CD4-positive, CD25-positive, alpha-beta regulatory T cell (primary cell): ENCODE data around the gene UGT1A8. TPM values are rescaled to one million over a fixed set of nuclear protein-coding genes. Genes with fewer than 3 reads are reported as not detected.
"Not testable (repeated sequence)": the region's sequence is repeated elsewhere in the genome, so short reads cannot be mapped to it uniquely, and the experiment has no call there.

ENCODE experiments used
- ATAC-seq, 2 donors: fragments of 150-1000 bp; cut with Tn5 transposase; one replicate each; pipeline ENCODE4 v1.10.0; 2021; ENCODE audit warnings: low read depth in 2 of 2, moderate number of reproducible peaks in 2 of 2, moderate library complexity in 1 of 2
- DNase-seq, 3 donors: peaks; one replicate each; pipeline versions ENCODE4 v3.0.0 to v3.0.0-alpha.2; 2012 to 2022; ENCODE audit warnings: mixed read lengths in 1 of 3
- H3K27ac ChIP-seq: one replicate; pipeline ENCODE4 v1.7.0; 2013; ENCODE audit warnings: mild to moderate bottlenecking, low read length; ENCODE audit not compliant: insufficient read depth, poor library complexity, severe bottlenecking
- H3K27me3 ChIP-seq: one replicate; pipeline ENCODE4 v1.7.0; 2013; ENCODE audit warnings: low read length; ENCODE audit not compliant: control insufficient read depth, insufficient read depth
- H3K36me3 ChIP-seq: one replicate; pipeline ENCODE4 v1.7.0; 2013; ENCODE audit warnings: mild to moderate bottlenecking, low read length, moderate library complexity; ENCODE audit not compliant: control insufficient read depth, insufficient read depth
- H3K4me1 ChIP-seq: 2 replicates; pipeline ENCODE4 v1.7.0; 2013; ENCODE audit warnings: mild to moderate bottlenecking, low read length; ENCODE audit not compliant: insufficient read depth, control insufficient read depth, poor library complexity, severe bottlenecking
- H3K4me3 ChIP-seq: one replicate; pipeline ENCODE4 v1.7.0; 2013; ENCODE audit warnings: low read depth, mild to moderate bottlenecking, low read length, moderate library complexity
- H3K9me3 ChIP-seq, 2 experiments: 1 replicate in 1 of 2; 2 replicates in 1 of 2; pipeline ENCODE4 v1.7.0; 2013; ENCODE audit warnings: low read length in 2 of 2, mild to moderate bottlenecking in 1 of 2, moderate library complexity in 1 of 2; ENCODE audit not compliant: control insufficient read depth in 2 of 2
- H3K27ac Mint-ChIP-seq, 3 donors: one replicate each; pipeline ENCODE4 v1.8.0; 2020 to 2022; ENCODE audit warnings: mild to moderate bottlenecking in 3 of 3, mixed read lengths in 3 of 3, moderate library complexity in 2 of 3
- H3K27me3 Mint-ChIP-seq: one replicate; pipeline ENCODE4 v1.8.0; 2022; ENCODE audit warnings: mild to moderate bottlenecking, mixed read lengths
- H3K36me3 Mint-ChIP-seq: one replicate; pipeline ENCODE4 v1.8.0; 2020; ENCODE audit warnings: mixed read lengths
- H3K4me1 Mint-ChIP-seq, 4 donors: one replicate each; pipeline ENCODE4 v1.8.0; 2020 to 2022; ENCODE audit warnings: mixed read lengths in 4 of 4, mild to moderate bottlenecking in 1 of 4
- H3K4me3 Mint-ChIP-seq, 4 donors: one replicate each; pipeline ENCODE4 v1.8.0; 2020 to 2022; ENCODE audit warnings: mild to moderate bottlenecking in 4 of 4, mixed read lengths in 4 of 4, moderate library complexity in 3 of 4
- H3K9me3 Mint-ChIP-seq, 7 donors: one replicate each; pipeline ENCODE4 v1.8.0; 2020 to 2022; ENCODE audit warnings: mixed read lengths in 7 of 7, mild to moderate bottlenecking in 3 of 7, moderate library complexity in 2 of 7
- polyA plus RNA-seq, 4 donors: library from polyadenylated mRNA; unstranded; fragments of 300-500 nt; fragmentation: Illumina TruSeq; gene quantifications; one replicate each; pipeline ENCODE4 v1.2.3, GENCODE V29; 2021
- total RNA-seq: library from RNA; stranded (reverse); gene quantifications from one replicate; pipeline ENCODE4 v1.2.3, GENCODE V29; 2022

Gene UGT1A8
- total and polyA plus RNA-seq, 5 donors from 2014 or later: not detected

- H3K9me3 ChIP-seq: peaks cover 4 to 6% of the 10 kb centered on the region in 2 experiments
- no peak overlapping the region for H3K27ac ChIP-seq
- peaks cover 14% of the 10 kb centered on the region for H3K27me3 ChIP-seq
- Mint-ChIP-seq H3K4me1 (no peaks in the 10 kb centered on the region), H3K36me3 (no peaks in the 10 kb centered on the region), H3K27me3 (peaks cover 11% of the 10 kb centered on the region), H3K4me3 (no peak overlapping the region), H3K9me3 (peaks cover 0 to 4% (median 1%) of the 10 kb centered on the region in 7 donors), H3K27ac (no peak overlapping the region)
- H3K36me3 ChIP-seq: no peaks in the 10 kb centered on the region
- ATAC-seq (no peak), DNase-seq (no peak)
- H3K4me3 ChIP-seq: no peak overlapping the region
- no peaks in the 10 kb centered on the region for H3K4me1 ChIP-seq
Observed at GRCh38 chr2:233605680-233606079, 11.8 kb upstream of the UGT1A8 start.

GRCh38 chr2:233611284-233611683 is 6.1 kb upstream of the UGT1A8 start:
- Histone ChIP-seq H3K4me3 (no peak overlapping the region), H3K27ac (no peak overlapping the region), H3K9me3 (peaks cover 7 to 13% of the 10 kb centered on the region in 2 experiments), H3K27me3 (no peaks in the 10 kb centered on the region), H3K4me1 (no peaks in the 10 kb centered on the region), H3K36me3 (no peaks in the 10 kb centered on the region)
- ATAC-seq: no peak
- H3K27ac Mint-ChIP-seq: no peak overlapping the region
- no peaks in the 10 kb centered on the region for H3K4me1 Mint-ChIP-seq
- H3K9me3 Mint-ChIP-seq: peaks cover 4 to 37% (median 11%) of the 10 kb centered on the region in 7 donors
- H3K27me3 Mint-ChIP-seq: peaks cover 31% of the 10 kb centered on the region
- no peaks in the 10 kb centered on the region for H3K36me3 Mint-ChIP-seq
- H3K4me3 Mint-ChIP-seq: no peak overlapping the region
- no peak for DNase-seq

- no peak overlapping the region for H3K4me3 Mint-ChIP-seq
- no peaks in the 10 kb centered on the region for H3K36me3 Mint-ChIP-seq
- DNase-seq (no peak), ATAC-seq (no peak)
- no peaks in the 10 kb centered on the region for H3K4me1 Mint-ChIP-seq
- H3K27me3 ChIP-seq: peaks cover 10% of the 10 kb centered on the region
- no peak overlapping the region for H3K4me3 ChIP-seq
- no peak overlapping the region for H3K27ac ChIP-seq
- H3K4me1 ChIP-seq: no peaks in the 10 kb centered on the region
- H3K9me3 Mint-ChIP-seq: peaks cover 0 to 9% (median 3%) of the 10 kb centered on the region in 7 donors
- H3K27ac Mint-ChIP-seq: no peak overlapping the region
- no peaks in the 10 kb centered on the region for H3K9me3 ChIP-seq
- H3K27me3 Mint-ChIP-seq: peaks cover 33% of the 10 kb centered on the region
- no peaks in the 10 kb centered on the region for H3K36me3 ChIP-seq
Observed at GRCh38 chr2:233620204-233620603, 2.8 kb downstream of the UGT1A8 start.

GRCh38 chr2:233621863-233622262 is 4.4 kb downstream of the UGT1A8 start:
- not testable (repeated sequence) for H3K27ac Mint-ChIP-seq, H3K9me3 ChIP-seq, H3K27me3 ChIP-seq, H3K36me3 Mint-ChIP-seq, ATAC-seq, H3K4me1 ChIP-seq, H3K36me3 ChIP-seq, H3K4me1 Mint-ChIP-seq, H3K27ac ChIP-seq, DNase-seq, H3K4me3 ChIP-seq, H3K4me3 Mint-ChIP-seq
- Mint-ChIP-seq H3K27me3 (peaks cover 28% of the 10 kb centered on the region), H3K9me3 (peaks cover 0 to 12% (median 3%) of the 10 kb centered on the region in 7 donors)

- Histone ChIP-seq H3K27me3 (peaks cover 10% of the 10 kb centered on the region), H3K36me3 (no peaks in the 10 kb centered on the region), H3K4me3 (no peak overlapping the region), H3K27ac (no peak overlapping the region), H3K9me3 (peaks cover 9% of the 10 kb centered on the region in 2 experiments), H3K4me1 (no peaks in the 10 kb centered on the region)
- DNase-seq (no peak), ATAC-seq (no peak)
- H3K4me1 Mint-ChIP-seq: no peaks in the 10 kb centered on the region
- no peak overlapping the region for H3K27ac Mint-ChIP-seq
- H3K9me3 Mint-ChIP-seq: peaks cover 3 to 34% (median 15%) of the 10 kb centered on the region in 7 donors
- H3K4me3 Mint-ChIP-seq: no peak overlapping the region
- peaks cover 24% of the 10 kb centered on the region for H3K27me3 Mint-ChIP-seq
- no peaks in the 10 kb centered on the region for H3K36me3 Mint-ChIP-seq
Observed at GRCh38 chr2:233627331-233628025, 10.0 kb downstream of the UGT1A8 start.

- not testable (repeated sequence) for H3K4me3 ChIP-seq, H3K9me3 ChIP-seq, ATAC-seq, H3K27ac Mint-ChIP-seq, H3K36me3 Mint-ChIP-seq, H3K4me3 Mint-ChIP-seq, H3K4me1 ChIP-seq, H3K27ac ChIP-seq, H3K27me3 ChIP-seq, DNase-seq, H3K9me3 Mint-ChIP-seq, H3K36me3 ChIP-seq, H3K4me1 Mint-ChIP-seq
- peaks cover 23% of the 10 kb centered on the region for H3K27me3 Mint-ChIP-seq
Observed at GRCh38 chr2:233636306-233636705, 18.9 kb downstream of the UGT1A8 start, which contains the start of gene UGT1A10. TSS of gene UGT1A10 (plus strand) at chr2:233636448. CDS start at chr2:233636523, 75 bp downstream.

- DNase-seq (no peak), ATAC-seq (no peak)
- H3K27ac Mint-ChIP-seq: no peak overlapping the region
- H3K27me3 Mint-ChIP-seq: peaks cover 29% of the 10 kb centered on the region
- no peak overlapping the region for H3K27ac ChIP-seq
- H3K27me3 ChIP-seq: peaks cover 2% of the 10 kb centered on the region
- H3K9me3 ChIP-seq: peaks cover 0 to 4% of the 10 kb centered on the region in 2 experiments
- peaks cover 0 to 15% (median 1%) of the 10 kb centered on the region in 7 donors for H3K9me3 Mint-ChIP-seq
- H3K4me1 Mint-ChIP-seq: peaks cover 0 to 4% (median 0%) of the 10 kb centered on the region in 4 donors
- no peaks in the 10 kb centered on the region for H3K36me3 ChIP-seq
- H3K36me3 Mint-ChIP-seq: no peaks in the 10 kb centered on the region
- H3K4me1 ChIP-seq: no peaks in the 10 kb centered on the region
- H3K4me3 Mint-ChIP-seq: no peak overlapping the region
- no peak overlapping the region for H3K4me3 ChIP-seq
Observed at GRCh38 chr2:233638836-233639235, 21.4 kb downstream of the UGT1A8 start.

GRCh38 chr2:233639860-233640259 is 22.4 kb downstream of the UGT1A8 start:
- Histone ChIP-seq H3K9me3 (peaks cover 0 to 4% of the 10 kb centered on the region in 2 experiments), H3K36me3 (no peaks in the 10 kb centered on the region), H3K27me3 (peaks cover 2% of the 10 kb centered on the region), H3K4me1 (no peaks in the 10 kb centered on the region), H3K27ac (no peak overlapping the region), H3K4me3 (no peak overlapping the region)
- H3K27me3 Mint-ChIP-seq: peaks cover 24% of the 10 kb centered on the region
- no peak overlapping the region for H3K27ac Mint-ChIP-seq
- ATAC-seq: no peak
- H3K36me3 Mint-ChIP-seq: no peaks in the 10 kb centered on the region
- peaks cover 0 to 15% (median 1%) of the 10 kb centered on the region in 7 donors for H3K9me3 Mint-ChIP-seq
- DNase-seq: no peak
- no peak overlapping the region for H3K4me3 Mint-ChIP-seq
- H3K4me1 Mint-ChIP-seq: peaks cover 0 to 4% (median 0%) of the 10 kb centered on the region in 4 donors
